Pancreas (tissue), 10 donors: Measurements from ENCODE around the gene RNF111. TPM values are rescaled to one million over a fixed set of nuclear protein-coding genes. Genes with fewer than 3 reads are reported as not detected.

Experiments
- ATAC-seq, 4 donors: fragments of 200-7000 bp; cut with Tn5 transposase; one replicate each; pipeline versions ENCODE4 v1.8.0 to v1.9.1; 2020; ENCODE audit warnings: mild to moderate bottlenecking in 4 of 4, moderate library complexity in 4 of 4
- DNase-seq, 6 donors: peaks; one replicate each; pipeline ENCODE4 v3.0.0-alpha.2; 2020
- FAIRE-seq: peaks from 2 replicates; lab custom pipeline; 2012; peaks lifted over from hg19 to GRCh38; lab: Jason Lieb, UNC
- H3K27ac ChIP-seq, 4 donors: fragments of 200-600 bp; sonication (generic); 1 replicate in 3 of 4; 2 replicates in 1 of 4; pipeline versions ENCODE4 v1.5.0 to v1.8.0; 2020
- H3K27me3 ChIP-seq, 4 donors: fragments of 200-600 bp; one replicate each; pipeline ENCODE4 v1.8.0; 2021
- H3K36me3 ChIP-seq, 3 donors: fragments of 200-600 bp; sonication (generic) in 1 of 3; one replicate each; pipeline versions ENCODE4 v1.5.0 to v1.8.0; 2020 to 2021
- H3K4me1 ChIP-seq, 3 donors: fragments of 200-600 bp; one replicate each; pipeline ENCODE4 v1.8.0; 2021
- H3K4me3 ChIP-seq, 4 donors: fragments of 200-600 bp; sonication (generic) in 2 of 4; one replicate each; pipeline versions ENCODE4 v1.5.0 to v1.8.0; 2020 to 2021
- H3K9me3 ChIP-seq, 4 donors: fragments of 200-600 bp; one replicate each; pipeline ENCODE4 v1.8.0; 2021
- CTCF ChIP-seq, 4 donors: fragments of 200-600 bp; sonication (generic) in 3 of 4; IDR thresholded peaks; one replicate each; pipeline versions ENCODE4 v1.5.0 to v1.8.0; 2021; ENCODE audit warnings: antibody characterized with exemption in 4 of 4
- WGBS, 2 donors: extraction: QIAGEN DNeasy Blood & Tissue Kit; methylation state at CpG; one replicate each; pipeline ENCODE4 v1.1.7; 2013; 5-methylcytosine and 5-hydroxymethylcytosine counted together
- intact Hi-C, 3 donors: fragments of 100-400 bp; cut with DNase I; formaldehyde crosslinking; loops; one replicate each; pipeline versions ENCODE4 v1.11.1 to v1.14.2; 2022
- polyA plus RNA-seq, 2 donors: library from polyadenylated mRNA; stranded (reverse); fragments of 200-250 nt; gene quantifications; one replicate each; pipeline ENCODE4 v1.2.3, GENCODE V29; 2013
- total RNA-seq, 6 donors: library from RNA; stranded (reverse); fragmentation: NEBNext Ultra II Directional in 4 of 6; extraction: Animal tissue kit (Norgen Biotek cat#: 25700) in 4 of 6; gene quantifications; one replicate each; pipeline versions ENCODE4 v1.2.1 to v1.2.4, GENCODE V29; 2021 to 2023
- donor health status: healthy with polysubstance abuse.
- donor health status: DM: no; HTN: no; CAD: no; lungs with moderate emphysema.
- donor health status: DM: no; HTN: no; CAD: no.
- donor health status: control.
- donor health status: control.
- donor health status: Bipolar disorder and iron deficiency.
- donor health status: DM: yes; HTN: yes; CAD: no.
- donor health status: DM: no; HTN: no; CAD: no.
- donor health status: DM: no; HTN: no; CAD: no.
- donor health status: DM: yes; HTN: yes; CAD: no.

RNF111 gene
- total and polyA plus RNA-seq, 8 donors = 4.6 to 25.8 (median 12.3) TPM

DNA sequence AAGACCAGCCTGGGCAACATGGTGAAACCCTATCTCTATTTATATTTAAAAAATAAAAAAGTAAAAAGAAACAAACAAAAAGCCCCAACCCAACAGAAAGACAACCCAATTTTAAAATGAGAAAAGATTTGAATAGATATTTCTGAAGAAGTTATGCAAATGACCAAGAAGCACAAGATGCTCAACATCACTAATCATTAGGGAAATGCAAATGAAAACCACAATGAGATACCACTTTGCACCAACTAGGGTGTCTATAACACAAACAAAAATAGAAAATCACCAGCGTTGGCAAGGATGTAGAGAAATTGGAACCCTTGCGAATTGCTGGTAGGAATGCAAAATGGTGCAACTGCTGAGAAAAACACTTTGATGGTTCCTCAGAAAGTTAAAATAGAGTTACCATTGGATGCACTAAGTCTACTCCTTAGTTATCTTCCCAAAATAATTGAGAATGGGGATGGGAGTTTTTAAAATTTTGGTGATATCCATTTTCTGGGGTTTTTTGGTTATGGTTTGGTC, 71.7 kb downstream of the RNF111 start:
- Histone ChIP-seq H3K4me3 (no peak overlapping the region), H3K27me3 (no peaks in the 10 kb centered on the region), H3K36me3 (peaks cover 3 to 29% (median 7%) of the 10 kb centered on the region in 3 donors), H3K4me1 (no peaks in the 10 kb centered on the region), H3K9me3 (no peaks in the 10 kb centered on the region), H3K27ac (no peak overlapping the region)
- DNase-seq = no peak
- intact Hi-C loops = no loop called here
- no peak for ATAC-seq
- 93 to 97% methylated on average over 2 of the region's 2 CpGs for WGBS, 2 donors
- FAIRE-seq = no peak
- no peak for TF ChIP-seq CTCF (IDR thresholded peaks at IDR 0.05)

DNA sequence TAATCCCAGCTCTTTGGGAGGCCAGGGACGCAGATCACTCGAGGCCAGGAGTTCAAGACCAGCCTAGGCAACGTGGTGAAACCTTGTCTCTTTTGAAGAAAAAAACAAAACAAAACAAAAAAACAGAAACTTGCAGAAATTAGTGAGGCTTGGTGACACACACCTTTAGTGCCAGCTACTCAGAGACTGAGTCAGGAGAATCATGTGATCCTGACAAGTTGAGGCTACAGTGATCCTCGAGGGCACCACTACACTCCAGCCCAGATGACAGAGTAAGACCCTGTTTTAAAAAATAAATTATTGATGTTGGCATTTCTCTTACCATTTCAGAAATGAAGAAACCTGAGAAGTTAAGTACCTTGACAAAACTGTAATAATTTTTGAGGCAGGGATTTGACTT, 72.9 kb downstream of the RNF111 start:
- no peaks in the 10 kb centered on the region for H3K27me3 ChIP-seq
- H3K9me3 ChIP-seq = no peaks in the 10 kb centered on the region
- DNase-seq = no peak
- no peak for TF ChIP-seq CTCF (IDR thresholded peaks at IDR 0.05)
- 90 to 96% methylated on average over 4 of the region's 4 CpGs for WGBS, 2 donors
- no peaks in the 10 kb centered on the region for H3K4me1 ChIP-seq
- H3K4me3 ChIP-seq = no peak overlapping the region
- peaks cover 6 to 30% (median 7%) of the 10 kb centered on the region in 3 donors for H3K36me3 ChIP-seq
- H3K27ac ChIP-seq = no peak overlapping the region
- no peak for ATAC-seq
- intact Hi-C loops = no loop called here
- FAIRE-seq = no peak

DNA sequence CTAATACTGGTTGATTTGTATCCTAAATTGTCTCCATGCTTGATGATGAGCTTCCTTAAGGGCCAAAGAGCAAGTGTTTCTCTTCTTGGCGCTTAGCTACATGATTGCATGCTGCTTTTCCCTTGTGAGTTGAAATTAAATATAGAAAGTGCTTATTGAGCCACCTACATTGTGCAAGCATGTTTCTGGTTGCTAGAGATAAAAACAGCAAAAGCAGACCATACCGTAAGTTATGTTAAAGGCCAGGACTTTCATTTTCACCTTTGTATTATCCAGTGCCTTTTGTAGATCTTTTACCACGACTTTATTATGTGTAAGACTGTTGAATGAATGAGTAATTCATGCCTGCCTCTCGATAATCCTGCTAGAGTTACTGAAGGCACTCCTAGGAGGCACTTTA, 75.6 kb downstream of the RNF111 start:
- 88 to 91% methylated on average over 4 of the region's 4 CpGs for WGBS, 2 donors
- intact Hi-C loops = no loop called here
- no peak for ATAC-seq
- no peak for FAIRE-seq
- Histone ChIP-seq H3K4me3 (no peak overlapping the region), H3K36me3 (peaks cover 7 to 39% (median 12%) of the 10 kb centered on the region in 3 donors), H3K9me3 (no peaks in the 10 kb centered on the region), H3K4me1 (no peaks in the 10 kb centered on the region), H3K27me3 (no peaks in the 10 kb centered on the region), H3K27ac (no peak overlapping the region)
- no peak for DNase-seq
- no peak for TF ChIP-seq CTCF (IDR thresholded peaks at IDR 0.05)

DNA sequence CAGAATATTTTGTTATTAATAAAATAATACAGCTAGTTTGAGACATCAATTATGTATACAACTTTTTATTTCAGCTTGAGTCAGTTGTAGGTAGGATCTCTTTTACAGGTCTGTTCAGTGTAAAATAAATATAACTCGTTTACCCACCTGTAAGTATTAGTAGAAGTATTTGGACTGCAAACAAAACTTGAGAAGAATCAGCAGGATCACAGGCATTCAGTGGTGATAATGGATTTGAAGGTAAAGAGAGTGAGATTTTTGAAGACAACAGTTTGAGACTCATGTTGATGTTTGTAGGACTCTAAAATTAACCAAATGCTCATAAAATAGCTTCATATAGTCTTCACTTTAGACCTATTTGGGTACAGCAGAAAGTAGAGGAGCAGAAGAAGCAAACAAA, 82.0 kb downstream of the RNF111 start:
- DNase-seq = no peak
- intact Hi-C loops = no loop called here
- H3K4me3 ChIP-seq = no peak overlapping the region
- no peaks in the 10 kb centered on the region for H3K27me3 ChIP-seq
- H3K36me3 ChIP-seq = peaks cover 0 to 29% (median 13%) of the 10 kb centered on the region in 3 donors
- ATAC-seq = no peak
- no peak for TF ChIP-seq CTCF (IDR thresholded peaks at IDR 0.05)
- whole genome bisulfite sequencing, 2 donors = 19 to 21% methylated on average over 1 of the region's 1 CpG
- no peaks in the 10 kb centered on the region for H3K4me1 ChIP-seq
- H3K9me3 ChIP-seq = no peaks in the 10 kb centered on the region
- H3K27ac ChIP-seq = no peak overlapping the region
- FAIRE-seq = no peak

DNA sequence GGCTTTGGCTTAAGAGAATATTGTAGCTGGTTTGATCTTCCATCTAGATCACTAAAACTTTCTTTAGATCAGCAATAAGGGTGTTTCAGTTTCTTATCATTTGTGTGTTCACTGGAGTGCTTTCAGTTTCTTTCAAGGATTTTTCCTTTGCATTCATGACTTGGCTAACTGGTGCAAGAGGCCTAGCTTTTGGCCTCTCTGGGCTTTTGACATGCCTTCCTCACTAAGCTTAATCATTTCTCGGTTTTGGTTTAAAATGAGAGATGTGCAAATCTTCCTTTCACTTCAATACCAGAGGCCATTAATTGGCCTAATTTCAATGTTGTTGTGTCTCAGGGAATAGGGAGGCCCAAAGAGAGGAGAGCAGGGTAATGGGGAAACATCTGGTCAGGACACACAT, 87.1 kb downstream of the RNF111 start:
- Histone ChIP-seq H3K27ac (no peak overlapping the region), H3K36me3 (peaks cover 0 to 17% (median 0%) of the 10 kb centered on the region in 3 donors), H3K4me3 (no peak overlapping the region), H3K27me3 (no peaks in the 10 kb centered on the region), H3K9me3 (no peaks in the 10 kb centered on the region), H3K4me1 (no peaks in the 10 kb centered on the region)
- intact Hi-C loops = no loop called here
- 94 to 97% methylated on average over 1 of the region's 1 CpG for WGBS, 2 donors
- no peak for DNase-seq
- no peak for FAIRE-seq
- TF ChIP-seq CTCF (IDR thresholded peaks at IDR 0.05) = no peak
- no peak for ATAC-seq
